Measurements from ENCODE around the gene SLC2A9. TPM values are rescaled to one million over a fixed set of nuclear protein-coding genes. Genes with fewer than 3 reads are reported as not detected.

Gene SLC2A9
- total and polyA plus RNA-seq, 2 donors (not counting 3 experiments of a cell fraction or from before 2014, with no cell fraction given), result 1.6 to 1.8 TPM

GRCh38 chr4:10046471-10046870 is 25.2 kb upstream of the SLC2A9 start:
- no peaks in the 10 kb centered on the region for H3K9me3 ChIP-seq (replicated peaks; ENCODE audit: control insufficient read depth, insufficient read depth, low read length)
- POLR2A ChIA-PET, result no interaction called here
- no peaks in the 10 kb centered on the region for H3K36me3 ChIP-seq (ENCODE audit: control insufficient read depth in 2 of 2, extremely low read depth in 1 of 2, insufficient read depth in 2 of 2, low read length in 2 of 2)
- CTCF ChIA-PET, result no interaction called here
- intact Hi-C loops (cut with micrococcal nuclease), result no loop called here
- FAIRE-seq (no peak), DNase-seq (ENCODE audit: low read depth, low spot score) (no peak)
- no peak for TF ChIP-seq POLR2A (IDR thresholded peaks at IDR 0.05; ENCODE audit: low read depth, low read length)
- no peak for TF ChIP-seq GATA2 (IDR thresholded peaks at IDR 0.05; ENCODE audit: insufficient read depth, insufficient read length, low read depth, low read length)
- TF ChIP-seq MAX (IDR thresholded peaks at IDR 0.05; ENCODE audit: insufficient read depth, insufficient read length), result no peak
- no peak for TF ChIP-seq FOS (IDR thresholded peaks at IDR 0.05; ENCODE audit: borderline replicate concordance, insufficient read depth, low read length)
- no peak for TF ChIP-seq JUN (IDR thresholded peaks at IDR 0.05; ENCODE audit: borderline replicate concordance, insufficient read depth, insufficient read length, low read depth)
- no peak for TF ChIP-seq EZH2 (IDR thresholded peaks at IDR 0.05; ENCODE audit: borderline replicate concordance, low read depth, low read length, severe bottlenecking)
- TF ChIP-seq MYC (IDR thresholded peaks at IDR 0.05; ENCODE audit: low read depth, low read length), result no peak
- TF ChIP-seq CTCF (IDR thresholded peaks at IDR 0.05; ENCODE audit: extremely low read depth in 1 of 2, insufficient read depth in 1 of 2, low read depth in 1 of 2, low read length in 2 of 2), result no peak
- TF ChIP-seq POLR2AphosphoS5 (IDR thresholded peaks at IDR 0.05; ENCODE audit: insufficient read depth, low read depth, low read length), result no peak
- no TSS peak for BruUV-seq (replicated peaks)
- H3K27me3 ChIP-seq (ENCODE audit: control insufficient read depth in 2 of 2, insufficient read depth in 2 of 2, low read length in 2 of 2), result peaks cover 0 to 3% of the 10 kb centered on the region in 2 experiments
- no peaks in the 10 kb centered on the region for H3K4me1 ChIP-seq (ENCODE audit: control insufficient read depth, extremely low read depth, insufficient read depth, low read length)
- H3K27ac ChIP-seq (ENCODE audit: insufficient read depth, low read depth, low read length), result no peak overlapping the region
- no peak overlapping the region for H2AFZ ChIP-seq (ENCODE audit: low read depth, low read length)
- no peak overlapping the region for H3K9ac ChIP-seq (replicated peaks; ENCODE audit: extremely low read depth, insufficient read depth, low read length)
- no peaks in the 10 kb centered on the region for H3K79me2 ChIP-seq (ENCODE audit: control insufficient read depth, insufficient read depth, low read length)
- H4K20me1 ChIP-seq (replicated peaks; ENCODE audit: control insufficient read depth, extremely low read depth, insufficient read depth, low read length), result no peaks in the 10 kb centered on the region
- H3K4me2 ChIP-seq (ENCODE audit: insufficient read depth, low read length), result no peak overlapping the region
- H3K9me1 ChIP-seq (replicated peaks; ENCODE audit: control insufficient read depth, extremely low read depth, insufficient read depth, low read length), result no peaks in the 10 kb centered on the region
- dilution Hi-C loops (cut with MboI; ENCODE audit: extremely low pct_ligation_motif_present, low sequenced_read_pairs), result no loop called here
- no peak overlapping the region for H3K4me3 ChIP-seq (replicated peaks in 1 of 3; ENCODE audit: insufficient read depth in 1 of 3, low read depth in 1 of 3, low read length in 3 of 3)
